ENCODE results near the gene ZNF800.
"Not testable (repeated sequence)": the region's sequence is repeated elsewhere in the genome, so short reads cannot be mapped to it uniquely, and the experiment has no call there.

ZNF800 gene

DNA sequence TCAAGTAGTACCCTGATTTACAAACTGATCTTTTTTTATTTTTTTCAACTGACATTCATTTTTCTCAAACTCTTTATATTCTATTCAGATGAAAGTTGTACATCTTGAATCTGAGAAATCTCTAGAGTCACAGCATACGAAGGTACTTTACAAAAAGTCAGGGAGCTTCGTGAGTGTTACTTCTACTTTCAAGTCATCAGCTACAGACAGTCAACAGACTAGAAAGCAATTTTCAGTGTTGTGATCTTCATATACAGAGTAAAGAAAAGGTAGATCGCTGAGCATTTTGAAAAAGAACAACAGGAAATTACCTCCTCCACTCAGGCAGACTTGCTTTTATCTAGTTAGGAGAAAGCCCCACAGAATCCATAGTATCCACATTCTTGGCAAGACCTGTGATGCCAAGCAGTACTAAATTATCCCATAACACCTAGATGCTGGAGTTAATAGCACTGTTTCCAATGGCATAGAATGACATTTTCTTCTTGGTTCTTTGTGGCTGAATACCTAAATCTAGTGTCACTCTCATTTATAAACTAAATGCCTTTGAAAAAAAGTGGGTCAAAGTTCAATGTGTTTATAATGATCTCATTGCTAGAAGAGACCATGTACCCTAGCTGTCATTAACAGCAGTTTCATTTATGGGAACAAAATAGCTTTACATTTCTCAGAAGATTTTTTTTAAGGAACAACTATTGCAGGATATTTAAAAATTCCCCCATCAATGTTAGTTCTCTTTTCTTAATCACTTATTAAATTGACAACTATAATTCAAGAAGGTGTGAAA lies 12.0 kb upstream of the ZNF800 start:
- H3K27ac Mint-ChIP-seq = no peak overlapping the region
- peak; percentile 63 for ATAC-seq
- H3K4me3 Mint-ChIP-seq = no peak overlapping the region
- H3K9me3 Mint-ChIP-seq = no peaks in the 10 kb centered on the region
- H3K4me1 Mint-ChIP-seq = peaks cover 8% of the 10 kb centered on the region
- H3K36me3 Mint-ChIP-seq = no peaks in the 10 kb centered on the region
- DNase-seq (ENCODE audit: low spot score in 2 of 2) = no peak

DNA sequence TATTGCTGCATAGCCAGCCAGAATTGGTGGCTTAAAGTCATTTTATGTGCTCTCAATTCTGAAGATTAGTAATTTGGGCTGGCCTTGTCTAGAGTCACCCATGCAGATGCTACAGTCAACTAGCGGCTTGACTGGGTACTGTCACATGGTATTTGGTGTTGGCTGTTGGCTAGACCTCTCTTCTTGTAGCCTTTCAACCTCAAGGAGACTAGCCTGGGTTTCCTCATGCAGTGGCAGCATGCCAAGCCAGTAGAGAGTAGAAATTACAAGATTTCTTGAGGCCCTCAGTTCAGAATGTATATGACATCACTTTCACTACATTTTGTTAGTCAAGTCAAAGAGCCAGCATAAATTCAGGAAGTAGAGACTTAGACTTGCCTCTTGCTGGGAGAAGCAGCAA lies 3.7 kb upstream of the ZNF800 start:
- Mint-ChIP-seq H3K27ac (no peak overlapping the region), H3K4me1 (peaks cover 13% of the 10 kb centered on the region), H3K9me3 (no peaks in the 10 kb centered on the region), H3K36me3 (peaks cover 22% of the 10 kb centered on the region), H3K4me3 (no peak overlapping the region)
- ATAC-seq = peak; percentile 75
- DNase-seq (ENCODE audit: low spot score in 2 of 2) = peak; percentile 13 to 72

DNA sequence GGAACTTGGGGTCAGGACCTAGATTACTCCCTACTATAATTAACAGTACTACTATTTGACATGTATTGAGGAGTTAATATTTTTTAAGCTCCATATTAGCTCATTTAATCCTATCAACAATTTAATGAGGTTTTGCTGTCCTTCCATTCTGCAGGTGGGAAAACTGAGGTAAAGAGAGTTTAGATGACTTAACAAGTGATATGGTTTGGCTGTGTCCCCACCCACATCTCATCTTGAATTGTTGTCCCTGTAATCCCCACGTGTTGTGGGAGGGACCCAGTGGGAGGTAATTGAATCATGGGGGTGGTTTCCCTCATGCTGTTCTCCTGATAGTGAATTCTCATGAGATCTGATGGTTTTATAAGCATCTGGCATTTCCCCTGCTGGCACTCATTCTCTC lies 2.6 kb upstream of the ZNF800 start:
- not testable (repeated sequence) for ATAC-seq; H3K9me3 Mint-ChIP-seq; DNase-seq (ENCODE audit: low spot score in 2 of 2); H3K4me3 Mint-ChIP-seq; H3K27ac Mint-ChIP-seq
- peaks cover 33% of the 10 kb centered on the region for H3K36me3 Mint-ChIP-seq
- peaks cover 19% of the 10 kb centered on the region for H3K4me1 Mint-ChIP-seq

DNA sequence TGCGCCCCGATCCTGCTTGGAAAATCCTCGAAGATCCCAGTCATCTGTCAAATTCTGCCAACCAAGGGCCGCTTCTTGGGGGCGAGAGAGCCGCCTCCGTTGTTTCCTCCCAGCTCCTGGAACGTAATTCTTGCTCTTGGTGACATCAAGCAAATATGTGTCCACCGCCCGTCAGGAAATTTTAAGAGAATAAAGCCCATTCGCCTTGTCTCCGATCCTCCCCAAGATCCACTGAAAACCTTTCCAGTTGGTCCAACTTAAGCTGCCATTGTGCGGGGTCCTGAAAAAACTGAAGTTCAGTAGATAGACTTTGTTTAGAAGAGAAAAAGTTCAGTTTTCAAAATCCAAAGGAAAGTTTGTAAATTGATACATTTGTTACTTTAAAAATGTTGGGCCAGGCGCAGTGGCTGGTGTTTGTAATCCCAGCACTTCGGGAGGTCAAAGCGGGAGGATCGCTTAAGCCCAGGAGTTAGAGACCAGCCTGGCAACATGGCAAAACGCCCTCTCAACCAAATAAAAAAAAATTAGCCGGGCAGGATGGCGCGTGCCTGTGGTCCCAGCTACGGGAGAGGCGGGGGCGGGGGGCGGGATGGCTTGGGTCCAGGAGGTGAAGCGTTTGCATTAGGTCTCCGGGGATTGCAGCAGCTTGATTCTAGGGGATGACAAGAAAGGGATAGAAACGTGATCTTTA lies 1.0 kb upstream of the ZNF800 start:
- H3K4me3 Mint-ChIP-seq = peak overlapping the region; percentile 91
- ATAC-seq = no peak
- H3K36me3 Mint-ChIP-seq = peaks cover 49% of the 10 kb centered on the region
- no peak for DNase-seq (ENCODE audit: low spot score in 2 of 2)
- no peaks in the 10 kb centered on the region for H3K9me3 Mint-ChIP-seq
- H3K27ac Mint-ChIP-seq = peak overlapping the region; percentile 97
- H3K4me1 Mint-ChIP-seq = peaks cover 35% of the 10 kb centered on the region

DNA sequence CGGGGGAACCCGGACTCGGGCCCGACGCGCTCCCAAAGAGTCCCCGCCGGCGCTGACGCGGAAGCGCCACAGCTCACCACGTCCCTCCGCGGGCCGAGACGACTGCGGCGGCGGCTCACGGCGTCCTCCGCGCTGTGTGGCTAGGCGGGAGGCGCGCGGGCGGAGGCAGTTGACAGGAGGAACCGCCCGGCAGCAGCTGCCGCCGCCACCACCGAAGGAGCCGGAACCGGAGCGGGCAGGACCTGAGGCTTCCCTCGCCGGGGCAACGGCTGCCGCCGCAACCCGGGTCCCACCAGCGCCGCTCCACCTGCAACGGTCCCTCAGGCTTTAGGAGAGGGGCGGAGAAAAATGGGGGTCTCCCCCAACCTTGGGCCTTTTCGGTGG lies 334 bp downstream of the ZNF800 start:
- H3K36me3 Mint-ChIP-seq = peaks cover 62% of the 10 kb centered on the region
- H3K9me3 Mint-ChIP-seq = no peaks in the 10 kb centered on the region
- peak overlapping the region; percentile 97 for H3K27ac Mint-ChIP-seq
- peak in 1 of 2 donors; percentile 53 for DNase-seq (ENCODE audit: low spot score in 2 of 2)
- peaks cover 48% of the 10 kb centered on the region for H3K4me1 Mint-ChIP-seq
- ATAC-seq = peak; percentile 76
- H3K4me3 Mint-ChIP-seq = peak overlapping the region; percentile 91

DNA sequence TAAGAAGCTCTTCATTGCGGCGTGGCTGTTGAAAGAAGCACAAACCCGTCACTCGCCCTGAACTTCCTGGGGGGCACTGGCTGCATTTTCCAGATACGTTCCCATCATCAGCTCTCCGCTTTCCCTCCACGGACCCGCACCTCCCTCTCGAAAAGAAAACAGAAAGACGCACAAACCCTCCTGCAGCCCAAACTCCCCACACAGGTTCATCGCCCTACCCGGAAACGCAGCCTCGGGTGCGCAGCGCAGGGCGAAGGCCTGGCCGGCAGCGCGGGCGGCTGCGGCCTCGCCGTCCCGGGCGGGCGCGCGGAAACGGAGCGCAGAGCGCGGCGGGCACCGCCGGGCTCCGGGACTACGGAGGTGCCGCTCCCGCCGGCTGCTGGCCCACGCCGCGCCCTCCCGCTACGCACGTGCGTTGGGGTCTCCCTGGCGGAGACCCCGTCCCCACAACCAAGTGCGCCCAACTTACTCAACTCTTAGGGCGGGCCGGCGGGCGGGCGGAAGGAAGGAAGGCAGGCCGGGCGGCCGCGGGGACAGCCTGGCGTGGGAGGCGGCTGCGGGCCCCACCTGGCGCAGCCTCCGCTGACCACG lies 822 bp downstream of the ZNF800 start:
- Mint-ChIP-seq H3K36me3 (peaks cover 67% of the 10 kb centered on the region), H3K9me3 (no peaks in the 10 kb centered on the region), H3K27ac (peak overlapping the region; percentile 97), H3K4me1 (peaks cover 49% of the 10 kb centered on the region), H3K4me3 (peak overlapping the region; percentile 91)
- peak; percentile 38 to 77 for DNase-seq (ENCODE audit: low spot score in 2 of 2)
- ATAC-seq = peak; percentile 61

DNA sequence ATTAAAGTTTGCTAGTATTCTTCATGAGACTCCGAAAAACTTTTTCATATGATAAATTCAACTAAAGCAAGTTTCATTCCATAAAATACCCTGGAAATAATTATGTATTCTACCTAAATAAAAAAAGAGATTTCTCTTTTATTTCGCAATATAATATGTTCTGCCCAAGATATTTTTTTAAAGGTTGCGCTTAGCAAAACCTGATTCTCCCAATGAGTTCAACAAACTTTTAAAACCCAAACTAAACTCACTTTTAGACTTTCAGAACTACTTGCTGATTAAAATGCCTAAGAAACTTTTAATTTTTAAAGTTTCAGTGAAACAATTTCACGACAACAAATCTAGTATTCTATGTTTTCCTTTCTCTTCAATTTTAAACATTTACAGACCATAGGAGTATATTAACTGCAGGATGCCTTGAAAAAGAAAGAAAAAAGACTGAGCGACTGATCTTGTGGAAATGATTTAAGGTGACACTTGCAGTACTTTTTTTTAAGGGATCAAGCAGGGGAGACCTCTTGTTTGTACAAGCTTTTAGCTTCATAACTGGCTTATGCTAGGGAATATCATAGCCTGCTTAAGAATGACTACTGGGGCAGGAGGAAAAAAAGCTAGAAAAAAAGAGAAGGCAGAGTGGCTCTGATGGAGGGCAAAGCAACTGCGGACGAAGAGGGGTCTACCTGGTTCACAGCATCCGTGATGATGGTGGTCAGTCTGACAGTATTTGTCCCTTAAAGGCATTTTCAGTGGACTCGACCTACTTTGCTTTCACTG lies 1.5 kb downstream of the ZNF800 start:
- DNase-seq (ENCODE audit: low spot score in 2 of 2) (no peak), ATAC-seq (no peak)
- Mint-ChIP-seq H3K9me3 (no peaks in the 10 kb centered on the region), H3K36me3 (peaks cover 74% of the 10 kb centered on the region), H3K27ac (peak overlapping the region; percentile 97), H3K4me1 (peaks cover 46% of the 10 kb centered on the region), H3K4me3 (peak overlapping the region; percentile 91)

DNA sequence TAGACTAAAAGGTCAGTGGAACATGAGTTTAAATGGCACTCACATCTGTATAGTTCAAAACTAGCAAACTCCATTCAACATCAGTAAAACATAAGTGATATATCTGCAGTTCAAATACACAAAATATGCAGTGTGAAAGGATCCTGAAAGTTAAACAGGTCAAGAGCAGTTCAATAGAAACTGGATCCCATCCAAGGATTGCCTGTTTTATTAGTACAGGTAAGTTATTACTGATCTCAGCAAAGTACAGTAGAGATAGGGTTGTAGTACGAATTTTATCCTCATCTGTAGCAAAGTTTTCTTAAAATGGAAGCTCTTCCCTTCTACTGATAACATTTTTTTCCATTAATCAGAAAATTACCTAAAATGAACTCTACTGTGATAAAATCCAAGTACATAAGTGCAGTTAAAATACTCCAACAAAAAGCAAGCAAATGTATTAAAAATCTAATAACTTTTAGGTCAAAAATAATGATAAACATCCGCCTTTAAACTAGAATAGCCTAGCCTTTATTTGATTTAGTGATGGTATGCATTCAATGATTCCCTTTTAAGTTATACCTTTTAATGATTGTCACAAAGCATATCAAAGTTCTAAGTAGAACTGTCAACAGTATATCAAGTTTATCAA lies 2.2 kb downstream of the ZNF800 start:
- no peaks in the 10 kb centered on the region for H3K9me3 Mint-ChIP-seq
- H3K4me3 Mint-ChIP-seq = peak overlapping the region; percentile 91
- peaks cover 81% of the 10 kb centered on the region for H3K36me3 Mint-ChIP-seq
- no peak for ATAC-seq
- H3K4me1 Mint-ChIP-seq = peaks cover 43% of the 10 kb centered on the region
- DNase-seq (ENCODE audit: low spot score in 2 of 2) = no peak
- no peak overlapping the region for H3K27ac Mint-ChIP-seq

DNA sequence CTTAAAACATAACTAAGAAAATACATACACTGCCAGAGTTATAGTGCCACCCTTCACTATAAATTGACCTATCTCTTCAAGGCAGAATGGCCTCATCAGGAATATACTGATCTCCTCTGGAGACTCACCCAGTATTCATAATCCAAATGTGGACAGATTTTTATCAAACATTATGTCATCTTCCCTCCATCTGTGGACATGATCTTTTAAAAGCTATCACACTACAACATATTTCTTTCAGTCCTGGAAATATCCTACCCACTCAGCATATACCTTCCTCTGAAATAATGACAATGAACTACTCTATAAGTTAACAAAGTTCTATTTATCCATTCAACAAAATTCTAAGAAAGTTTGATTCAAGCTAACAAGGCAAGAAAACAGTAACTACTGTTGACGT lies 3.2 kb downstream of the ZNF800 start:
- peak overlapping the region; percentile 91 for H3K4me3 Mint-ChIP-seq
- H3K9me3 Mint-ChIP-seq = no peaks in the 10 kb centered on the region
- peaks cover 91% of the 10 kb centered on the region for H3K36me3 Mint-ChIP-seq
- H3K4me1 Mint-ChIP-seq = peaks cover 43% of the 10 kb centered on the region
- peak overlapping the region; percentile 62 for H3K27ac Mint-ChIP-seq
- no peak for ATAC-seq
- no peak for DNase-seq (ENCODE audit: low spot score in 2 of 2)

DNA sequence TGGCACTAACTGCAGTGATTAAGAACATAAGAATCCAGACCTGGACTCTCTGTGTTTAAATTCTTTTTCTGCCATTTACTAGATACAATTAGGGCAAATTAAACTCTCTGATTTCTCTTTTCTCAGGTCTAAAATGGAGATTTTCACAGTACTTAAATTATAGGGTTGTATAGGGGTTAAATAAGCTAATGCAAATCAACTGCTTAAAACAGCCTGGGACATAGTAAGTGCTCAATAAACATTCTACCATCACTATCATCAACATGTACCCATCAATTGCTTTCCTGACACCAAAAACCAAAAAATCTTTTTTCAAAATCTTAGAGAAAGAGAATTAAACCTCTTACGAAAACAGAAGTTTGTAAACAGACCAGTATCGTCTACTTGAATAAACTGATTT lies 4.5 kb downstream of the ZNF800 start:
- ATAC-seq (no peak), DNase-seq (ENCODE audit: low spot score in 2 of 2) (no peak)
- H3K4me1 Mint-ChIP-seq = peaks cover 42% of the 10 kb centered on the region
- no peak overlapping the region for H3K4me3 Mint-ChIP-seq
- H3K36me3 Mint-ChIP-seq = peaks cover 98% of the 10 kb centered on the region
- no peak overlapping the region for H3K27ac Mint-ChIP-seq
- H3K9me3 Mint-ChIP-seq = no peaks in the 10 kb centered on the region

DNA sequence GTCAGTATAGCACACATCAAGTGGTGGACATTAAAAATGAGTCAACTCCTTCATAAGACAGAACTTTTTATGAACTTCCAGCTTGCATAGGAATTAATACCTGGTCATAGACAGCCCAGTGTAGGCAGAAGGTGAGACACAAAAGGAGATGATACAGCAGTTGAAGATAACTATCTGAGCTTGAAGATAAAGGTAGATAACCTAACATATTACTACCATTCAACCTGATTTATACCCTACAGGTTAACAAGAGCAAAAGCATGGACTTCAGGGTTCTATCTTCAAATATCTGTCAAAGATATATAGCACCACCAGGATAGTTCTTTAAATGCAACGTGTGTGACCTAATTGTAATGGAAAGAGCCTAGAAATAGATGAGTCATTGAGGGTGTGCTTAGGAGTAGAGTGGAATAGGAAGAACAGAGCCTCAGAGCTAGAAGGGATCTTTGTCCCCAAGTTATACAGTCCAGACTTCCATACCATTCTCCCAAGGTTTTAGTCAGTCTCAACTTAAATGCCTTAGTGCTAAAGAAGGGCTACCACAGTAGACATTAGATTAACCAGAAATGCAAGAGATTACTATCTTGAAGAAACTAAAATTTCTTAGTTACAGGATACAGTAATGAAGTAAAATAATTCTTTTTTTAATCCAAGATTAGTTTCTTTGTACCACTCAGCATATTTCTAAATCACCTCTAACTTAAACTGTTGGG lies 9.2 kb downstream of the ZNF800 start:
- Mint-ChIP-seq H3K4me3 (no peak overlapping the region), H3K9me3 (no peaks in the 10 kb centered on the region), H3K4me1 (peaks cover 58% of the 10 kb centered on the region), H3K27ac (no peak overlapping the region), H3K36me3 (peaks cover 80% of the 10 kb centered on the region)
- DNase-seq (ENCODE audit: low spot score in 2 of 2) = no peak
- peak; percentile 47 for ATAC-seq

DNA sequence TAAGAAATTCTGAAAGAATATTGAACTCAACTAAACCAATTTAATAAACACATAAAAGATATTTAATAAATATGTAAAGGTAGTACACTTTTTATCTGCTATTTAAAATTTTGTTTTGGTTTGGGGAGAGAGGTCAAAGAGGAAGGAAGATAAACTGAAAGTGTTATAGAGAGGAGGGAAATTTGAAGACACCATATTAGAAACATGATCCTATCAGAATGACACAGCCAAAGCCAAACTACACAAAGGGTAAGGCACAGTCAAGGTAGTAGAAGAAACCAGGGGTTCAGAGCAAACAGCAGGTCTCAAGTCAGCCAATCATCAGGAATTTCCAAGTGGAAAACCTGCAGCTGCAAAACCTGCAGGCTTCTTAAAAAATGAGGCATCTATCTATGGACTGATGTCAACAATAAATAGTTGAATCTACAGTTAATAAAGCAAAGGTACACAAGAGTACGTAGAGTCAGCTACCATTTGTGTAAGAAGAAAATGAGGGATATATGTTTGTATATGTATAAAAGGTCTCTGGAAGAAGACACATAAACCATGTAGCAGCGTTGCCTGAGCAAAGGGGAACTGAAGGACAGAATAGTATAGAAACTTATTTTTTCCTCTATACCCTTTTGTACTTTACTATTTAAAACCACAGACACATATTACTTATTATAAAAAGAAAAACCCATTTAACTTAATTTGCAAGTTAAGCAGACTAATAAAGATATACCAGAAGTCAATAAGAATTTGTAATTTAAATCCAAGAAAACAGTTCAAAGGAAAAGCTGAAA lies 10.0 kb downstream of the ZNF800 start:
- H3K9me3 Mint-ChIP-seq = no peaks in the 10 kb centered on the region
- peak overlapping the region; percentile 26 for H3K27ac Mint-ChIP-seq
- ATAC-seq (no peak), DNase-seq (ENCODE audit: low spot score in 2 of 2) (no peak)
- H3K4me1 Mint-ChIP-seq = peaks cover 58% of the 10 kb centered on the region
- H3K4me3 Mint-ChIP-seq = no peak overlapping the region
- H3K36me3 Mint-ChIP-seq = peaks cover 77% of the 10 kb centered on the region

DNA sequence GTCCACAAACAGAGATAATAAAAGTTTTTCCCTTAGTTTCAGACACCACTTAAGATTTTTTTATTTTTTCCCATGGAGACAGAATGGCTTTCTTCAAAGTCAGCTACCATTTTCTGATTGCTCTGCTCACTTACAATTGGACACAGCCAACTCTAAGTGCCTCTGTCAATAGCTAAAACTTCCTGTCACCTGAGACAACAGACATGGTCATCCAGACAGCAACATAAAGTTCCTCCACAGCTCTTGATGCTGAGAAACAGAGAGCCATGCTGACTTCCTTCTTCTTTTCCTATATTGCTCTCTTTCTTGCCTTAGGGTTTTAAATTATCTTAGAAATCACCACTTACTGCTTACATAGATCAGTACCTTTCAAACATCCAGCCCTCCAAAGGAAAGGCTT lies 12.0 kb downstream of the ZNF800 start:
- no peak overlapping the region for H3K4me3 Mint-ChIP-seq
- H3K9me3 Mint-ChIP-seq = no peaks in the 10 kb centered on the region
- DNase-seq (ENCODE audit: low spot score in 2 of 2) (no peak), ATAC-seq (no peak)
- H3K27ac Mint-ChIP-seq = peak overlapping the region; percentile 11
- H3K4me1 Mint-ChIP-seq = peaks cover 63% of the 10 kb centered on the region
- peaks cover 77% of the 10 kb centered on the region for H3K36me3 Mint-ChIP-seq

DNA sequence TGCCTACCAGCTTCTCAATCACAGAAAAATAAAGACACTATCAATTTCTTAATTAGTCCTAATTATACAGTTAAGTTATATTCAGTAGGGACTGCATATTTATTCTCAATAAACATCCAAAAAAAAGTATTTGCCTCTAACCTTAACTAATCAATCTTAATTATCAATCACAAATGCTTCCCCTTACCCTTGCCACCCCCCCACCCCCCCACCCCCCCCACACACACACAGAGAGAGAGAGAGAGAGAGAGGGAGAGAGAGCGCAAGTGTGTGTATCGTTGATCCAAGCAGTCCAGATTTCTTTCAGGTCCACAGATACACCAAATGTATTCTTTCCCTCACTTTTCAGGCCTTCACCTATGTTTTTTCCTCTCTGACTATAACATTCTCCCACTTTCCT lies 12.9 kb downstream of the ZNF800 start:
- H3K36me3 Mint-ChIP-seq = peaks cover 77% of the 10 kb centered on the region
- H3K27ac Mint-ChIP-seq = peak overlapping the region; percentile 11
- H3K9me3 Mint-ChIP-seq = no peaks in the 10 kb centered on the region
- H3K4me1 Mint-ChIP-seq = peaks cover 63% of the 10 kb centered on the region
- no peak overlapping the region for H3K4me3 Mint-ChIP-seq
- DNase-seq (ENCODE audit: low spot score in 2 of 2) (no peak), ATAC-seq (no peak)

Measured in stimulated activated effector memory CD8-positive, alpha-beta T cell treated with anti-CD3 and anti-CD28 coated beads, Interleukin-12 subunit alpha, Interleukin-12 subunit beta, amount 100 ng/mL, for 72 hours (primary cell).